VCaP (cell line): Measurements from ENCODE around the gene NCEH1.
A peak's percentile ranks its signal among the peaks of the same experiment; 100 is the strongest.

Source experiments
- H3K27ac ChIP-seq: fragments of 450-650 bp; 2 replicates; pipeline ENCODE4 v1.5.1; 2017
- CTCF ChIP-seq: fragments of 450-650 bp; conservative IDR thresholded peaks from 2 replicates; pipeline ENCODE4 v1.5.1; 2017; ENCODE audit warnings: mild to moderate bottlenecking, moderate library complexity

The NCEH1 gene

GRCh38 chr3:172625404-172625803, 85.5 kb downstream of the NCEH1 start:
- no peak overlapping the region; the same call in 1 of the 2 replicates for H3K27ac ChIP-seq
- TF ChIP-seq CTCF: no peak

GRCh38 chr3:172624999-172625398, 85.9 kb downstream of the NCEH1 start:
- H3K27ac ChIP-seq: no peak overlapping the region; the same call in 1 of the 2 replicates
- no peak for TF ChIP-seq CTCF

- peak; percentile 83 for TF ChIP-seq CTCF
- H3K27ac ChIP-seq: peak overlapping the region; percentile 79
Measured at GRCh38 chr3:172622916-172623700, 87.8 kb downstream of the NCEH1 start.

GRCh38 chr3:172622156-172622555, 88.7 kb downstream of the NCEH1 start:
- H3K27ac ChIP-seq: peak overlapping the region; percentile 79
- TF ChIP-seq CTCF: no peak

- no peak for TF ChIP-seq CTCF
- no peak overlapping the region for H3K27ac ChIP-seq
Measured at GRCh38 chr3:172617976-172618375, 92.9 kb downstream of the NCEH1 start.

GRCh38 chr3:172617013-172617706, 93.7 kb downstream of the NCEH1 start:
- no peak overlapping the region for H3K27ac ChIP-seq
- TF ChIP-seq CTCF: no peak

GRCh38 chr3:172616031-172616461, 94.8 kb downstream of the NCEH1 start:
- 0 out of 2 replicates have a peak overlapping the region, but pooled peaks have one; percentile 5 for H3K27ac ChIP-seq
- TF ChIP-seq CTCF: no peak
